22Rv1 (cell line): Measurements from ENCODE around the gene MTA3.

ENCODE experiments used
- H3K27ac ChIP-seq: fragments of 450-650 bp; 2 replicates; pipeline ENCODE4 v1.5.1; 2017
- ZFX ChIP-seq: fragments of 450-650 bp; IDR thresholded peaks from 2 replicates; pipeline ENCODE4 v1.6.1; 2017; ENCODE audit warnings: antibody characterized with exemption, borderline replicate concordance
- TF ChIP-seq, protein P1 (sequence below): fragments of 450-650 bp; IDR thresholded peaks from 2 replicates; pipeline ENCODE4 v1.5.1; 2017; ENCODE audit warnings: mild to moderate bottlenecking

Gene MTA3

DNA sequence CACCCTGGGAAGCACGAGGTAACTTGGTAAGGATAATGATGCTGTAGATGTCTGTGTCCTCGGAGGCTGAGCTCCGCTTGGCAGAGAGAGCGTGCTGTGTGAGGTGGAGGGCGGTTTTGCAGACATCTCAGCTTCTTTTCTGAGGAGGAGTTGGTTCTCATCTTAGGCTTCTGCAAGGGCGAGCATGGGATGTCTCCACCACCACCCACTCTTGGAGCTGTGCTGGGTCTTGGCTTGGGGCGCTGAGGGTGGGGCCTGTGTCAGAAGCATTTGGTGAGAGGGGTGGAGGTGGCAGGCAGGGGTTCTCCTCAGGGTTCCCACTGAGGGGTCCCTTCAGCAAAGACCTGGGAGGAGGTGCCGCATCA, 186.3 kb downstream of the MTA3 start:
- TF ChIP-seq, protein P1, sequence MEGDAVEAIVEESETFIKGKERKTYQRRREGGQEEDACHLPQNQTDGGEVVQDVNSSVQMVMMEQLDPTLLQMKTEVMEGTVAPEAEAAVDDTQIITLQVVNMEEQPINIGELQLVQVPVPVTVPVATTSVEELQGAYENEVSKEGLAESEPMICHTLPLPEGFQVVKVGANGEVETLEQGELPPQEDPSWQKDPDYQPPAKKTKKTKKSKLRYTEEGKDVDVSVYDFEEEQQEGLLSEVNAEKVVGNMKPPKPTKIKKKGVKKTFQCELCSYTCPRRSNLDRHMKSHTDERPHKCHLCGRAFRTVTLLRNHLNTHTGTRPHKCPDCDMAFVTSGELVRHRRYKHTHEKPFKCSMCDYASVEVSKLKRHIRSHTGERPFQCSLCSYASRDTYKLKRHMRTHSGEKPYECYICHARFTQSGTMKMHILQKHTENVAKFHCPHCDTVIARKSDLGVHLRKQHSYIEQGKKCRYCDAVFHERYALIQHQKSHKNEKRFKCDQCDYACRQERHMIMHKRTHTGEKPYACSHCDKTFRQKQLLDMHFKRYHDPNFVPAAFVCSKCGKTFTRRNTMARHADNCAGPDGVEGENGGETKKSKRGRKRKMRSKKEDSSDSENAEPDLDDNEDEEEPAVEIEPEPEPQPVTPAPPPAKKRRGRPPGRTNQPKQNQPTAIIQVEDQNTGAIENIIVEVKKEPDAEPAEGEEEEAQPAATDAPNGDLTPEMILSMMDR = no peak
- TF ChIP-seq ZFX = no peak
- no peak overlapping the region for H3K27ac ChIP-seq

DNA sequence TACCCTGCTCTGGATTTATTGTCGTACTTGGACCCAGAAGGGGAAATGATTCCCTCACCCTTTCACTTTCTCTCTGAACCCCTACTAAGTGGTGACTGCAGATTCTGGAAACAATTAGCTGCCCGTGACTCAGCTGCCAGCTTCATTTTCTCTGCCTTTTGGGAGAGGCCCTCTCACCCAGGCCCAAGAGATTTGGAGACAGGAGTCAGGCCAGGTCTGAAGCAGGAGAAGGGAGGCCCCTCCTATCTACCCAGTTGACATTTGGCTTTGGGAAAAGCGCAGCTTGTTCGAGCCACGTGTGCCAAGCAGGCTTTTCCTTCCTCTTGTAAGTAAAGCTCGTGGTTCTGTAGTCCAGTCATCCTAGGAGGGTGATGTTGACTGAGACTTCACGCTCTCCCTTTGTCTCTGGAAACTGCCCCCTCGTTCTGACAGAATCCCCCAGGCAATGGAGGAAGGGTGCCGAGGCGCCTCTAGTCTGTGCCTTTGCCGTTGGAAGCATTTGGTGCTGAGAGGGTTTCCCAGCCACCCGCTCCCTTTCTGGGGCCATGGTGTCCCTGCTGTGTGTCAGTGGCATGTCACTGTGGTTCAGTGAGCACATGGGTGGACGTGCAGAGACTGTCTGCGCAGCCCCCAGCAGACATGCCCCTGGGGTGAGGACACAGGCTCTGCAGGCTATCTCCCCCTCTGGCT, 186.9 kb downstream of the MTA3 start:
- TF ChIP-seq, protein P1 = no peak
- no peak for TF ChIP-seq ZFX
- no peak overlapping the region for H3K27ac ChIP-seq

DNA sequence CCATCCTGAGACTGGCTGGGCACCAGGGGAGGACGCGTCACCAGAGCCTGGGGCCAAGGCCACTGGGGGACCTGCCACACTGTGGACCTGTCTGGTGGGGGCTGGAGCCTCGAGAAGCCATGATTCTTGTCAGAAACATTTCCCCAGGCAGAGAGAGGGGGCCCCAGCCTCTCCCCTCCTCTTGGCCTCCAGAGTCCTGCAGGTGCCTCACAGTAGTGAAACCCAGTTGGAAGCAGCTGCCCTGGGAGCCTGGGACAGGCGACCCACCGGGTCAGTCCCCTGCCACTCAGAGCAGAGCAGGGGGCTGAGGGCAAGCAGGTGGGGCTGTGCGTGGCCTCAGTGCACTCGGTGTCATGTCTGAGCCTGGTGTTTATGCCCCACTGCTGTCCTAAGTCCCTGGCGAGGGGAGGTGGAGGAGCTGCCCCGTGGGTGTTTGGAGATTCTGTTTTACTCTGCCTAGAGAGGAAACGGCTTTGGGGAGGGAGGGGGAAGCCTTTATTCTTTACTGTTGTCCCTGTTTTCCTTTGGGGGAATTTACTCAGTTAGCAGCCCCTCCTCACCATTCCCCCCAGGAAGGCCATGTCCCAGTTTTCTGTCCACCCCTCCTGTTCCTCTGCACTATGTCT, 187.8 kb downstream of the MTA3 start:
- no peak for TF ChIP-seq ZFX
- H3K27ac ChIP-seq = no peak overlapping the region

DNA sequence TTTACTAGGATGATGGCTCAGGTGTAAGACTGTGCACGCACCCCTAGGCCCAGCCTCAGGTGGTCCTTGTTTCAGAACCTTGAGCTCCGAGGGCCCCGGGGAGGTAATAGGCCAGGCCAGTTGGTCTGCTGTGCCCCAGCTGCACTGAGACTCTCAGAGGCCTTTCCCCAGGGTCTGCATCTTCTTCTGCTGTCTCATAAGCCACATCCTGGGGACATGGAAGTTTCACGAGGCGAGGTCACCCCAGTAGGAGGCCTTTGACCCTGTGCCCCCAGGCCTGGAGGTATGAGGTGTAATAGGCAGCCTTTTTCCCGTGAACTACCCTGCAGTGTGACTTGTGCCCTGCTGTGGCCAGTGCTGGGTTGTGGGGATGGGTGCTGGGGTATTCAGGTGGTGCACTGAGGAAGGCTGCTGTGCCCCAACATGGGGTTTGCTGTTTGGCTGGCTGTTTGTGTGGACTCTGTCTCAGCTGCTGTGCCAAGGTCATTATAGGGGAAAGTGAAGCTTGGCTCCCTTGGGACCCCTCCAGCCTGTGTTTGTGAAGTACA, 188.6 kb downstream of the MTA3 start:
- TF ChIP-seq ZFX = no peak
- TF ChIP-seq, protein P1 = no peak
- H3K27ac ChIP-seq = no peak overlapping the region

DNA sequence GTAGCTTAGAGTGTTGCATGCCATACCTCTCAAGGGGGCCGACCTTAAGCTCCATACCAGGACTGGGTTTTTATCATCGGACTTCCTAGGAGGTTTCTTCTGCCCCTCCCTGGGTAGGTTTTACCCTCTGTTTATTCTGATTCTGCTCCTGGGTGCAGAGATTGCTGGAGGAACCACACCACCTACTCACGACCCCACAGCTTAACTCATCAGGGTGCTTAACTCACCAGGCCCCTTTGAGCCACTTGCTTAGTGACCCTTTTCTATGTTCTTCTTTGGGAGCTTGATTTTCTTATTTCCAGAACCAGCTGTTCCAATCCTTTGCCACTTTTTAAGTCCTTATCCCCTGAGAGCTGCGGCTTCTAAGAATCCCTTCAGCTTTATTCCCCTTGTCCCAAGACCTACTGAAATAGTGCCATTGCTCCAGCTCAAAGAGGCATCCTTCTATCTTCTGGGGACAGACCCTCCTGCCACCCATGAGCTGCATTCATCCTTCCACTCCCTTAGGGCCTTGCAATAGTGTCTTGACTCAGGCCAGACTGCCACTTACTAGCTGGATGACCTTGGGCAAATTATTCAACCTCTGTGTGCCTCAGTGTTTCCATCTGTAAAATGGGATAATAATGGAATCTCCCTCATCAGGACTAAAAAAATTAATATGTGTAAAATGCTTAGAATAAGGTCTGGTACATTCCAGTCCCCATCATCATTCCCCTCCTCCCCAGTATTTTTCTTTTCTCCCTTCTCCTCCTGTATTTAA, 189.7 kb downstream of the MTA3 start:
- no peak overlapping the region for H3K27ac ChIP-seq
- TF ChIP-seq, protein P1 = no peak
- TF ChIP-seq ZFX = no peak

DNA sequence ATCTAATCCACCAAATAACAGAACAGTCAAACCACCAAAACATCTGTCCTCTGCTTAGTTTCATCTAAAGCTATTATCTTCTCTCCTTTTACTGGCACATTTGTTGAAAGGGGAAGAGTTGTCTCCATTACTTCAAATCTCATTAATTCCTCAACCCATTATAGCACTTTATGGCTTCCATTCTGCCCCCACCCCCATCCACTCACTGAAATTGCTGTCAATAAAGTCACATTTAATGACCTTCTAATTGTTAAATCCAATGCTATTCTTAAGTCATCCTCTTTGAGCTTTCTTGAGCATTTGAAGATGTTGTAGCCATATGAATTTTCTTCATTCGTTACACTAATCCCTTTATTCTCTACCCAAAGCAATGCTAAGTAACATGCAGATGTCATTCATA, 190.3 kb downstream of the MTA3 start:
- TF ChIP-seq, protein P1 = no peak
- TF ChIP-seq ZFX = no peak
- no peak overlapping the region for H3K27ac ChIP-seq

DNA sequence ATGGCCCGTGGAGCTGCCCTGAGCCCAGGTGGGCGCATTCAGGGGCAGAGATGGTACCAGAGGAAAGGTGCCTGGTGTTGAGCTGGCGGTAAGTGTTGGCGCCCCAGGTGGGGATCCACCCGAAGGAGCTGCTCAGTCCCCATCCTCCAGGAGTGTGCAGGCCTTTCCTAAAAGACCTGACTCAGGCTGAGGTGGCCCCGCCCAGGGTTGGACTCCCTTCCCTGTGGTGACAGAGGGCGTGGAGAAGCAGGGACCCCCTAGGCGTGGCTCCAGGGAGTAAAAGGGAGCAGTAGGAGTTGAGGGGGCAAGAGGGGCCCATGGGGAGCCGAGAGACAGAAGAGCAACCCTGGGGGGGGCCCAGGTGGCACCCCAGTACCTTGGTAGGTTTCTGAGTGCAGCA, 193.1 kb downstream of the MTA3 start:
- TF ChIP-seq, protein P1 = no peak
- no peak for TF ChIP-seq ZFX

More for the DNA sequence above, 193.1 kb downstream of the MTA3 start:
- no peak overlapping the region for H3K27ac ChIP-seq
